ENCODE data around the gene HEATR3.

GRCh38 chr16:50121278-50121677 lies 55.5 kb downstream of the HEATR3 start:
- TF ChIP-seq GATA2 (IDR thresholded peaks at IDR 0.05; ENCODE audit: low read depth, low read length) = no peak
- no peak for TF ChIP-seq GATA3 (IDR thresholded peaks at IDR 0.05; ENCODE audit: low read depth, low read length)
